DOHH2 (cell line): ENCODE results near the gene SLC25A25.

Source experiments
- H3F3A ChIP-seq: fragments of 200-600 bp; sonication (generic), shearing (Covaris generic); 2 replicates; pipeline ENCODE4 v1.6.0; 2016; ENCODE audit warnings: antibody characterized with exemption, mild to moderate bottlenecking; ENCODE audit not compliant: control insufficient read depth, insufficient read depth
- H3K27ac ChIP-seq: fragments of 200-600 bp; sonication (generic); 2 replicates; pipeline ENCODE4 v1.5.1; 2014; ENCODE audit warnings: low read depth, mild to moderate bottlenecking, low read length, moderate library complexity
- H3K27me3 ChIP-seq: fragments of 200-600 bp; sonication (generic); 2 replicates; pipeline ENCODE4 v1.6.1; 2014; ENCODE audit warnings: mild to moderate bottlenecking, low read length, mixed read lengths; ENCODE audit not compliant: control insufficient read depth
- H3K36me3 ChIP-seq: fragments of 200-600 bp; sonication (generic); 2 replicates; pipeline ENCODE4 v1.6.1; 2014; ENCODE audit warnings: mild to moderate bottlenecking, low read length, moderate library complexity, mixed read lengths; ENCODE audit not compliant: control insufficient read depth
- H3K4me1 ChIP-seq: fragments of 200-600 bp; sonication (generic); 2 replicates; pipeline ENCODE4 v1.6.1; 2014; ENCODE audit warnings: mild to moderate bottlenecking, low read length, mixed read lengths; ENCODE audit not compliant: control insufficient read depth
- H3K4me2 ChIP-seq: fragments of 200-600 bp; sonication (generic); 2 replicates; pipeline ENCODE4 v1.6.0; 2014; ENCODE audit warnings: mild to moderate bottlenecking, low read length, moderate library complexity
- H3K4me3 ChIP-seq: fragments of 200-600 bp; sonication (generic); 2 replicates; pipeline ENCODE4 v1.5.1; 2014; ENCODE audit warnings: mild to moderate bottlenecking, low read length, mixed read lengths
- H3K79me2 ChIP-seq: fragments of 200-600 bp; sonication (generic); 2 replicates; pipeline ENCODE4 v1.6.1; 2014; ENCODE audit warnings: mild to moderate bottlenecking, low read length, mixed read lengths; ENCODE audit not compliant: control insufficient read depth
- H3K9me2 ChIP-seq: fragments of 200-600 bp; sonication (generic); replicated peaks from 2 replicates; pipeline ENCODE4 v1.6.1; 2014; ENCODE audit warnings: mild to moderate bottlenecking, low read length, mixed read lengths; ENCODE audit not compliant: control insufficient read depth
- H3K9me3 ChIP-seq: fragments of 200-600 bp; sonication (generic); 2 replicates; pipeline ENCODE4 v1.6.1; 2014; ENCODE audit warnings: antibody characterized with exemption, low read length, mixed read lengths; ENCODE audit not compliant: control insufficient read depth, insufficient read depth
- H4K20me1 ChIP-seq: fragments of 200-600 bp; sonication (generic); 2 replicates; pipeline ENCODE4 v1.6.0; 2014; ENCODE audit warnings: low read depth, mild to moderate bottlenecking, antibody characterized with exemption, low read length, moderate library complexity; ENCODE audit not compliant: control insufficient read depth, insufficient read depth
- CTCF ChIP-seq: fragments of 200-600 bp; sonication (generic); IDR thresholded peaks from one replicate; pipeline ENCODE4 v1.5.1; 2014; ENCODE audit warnings: antibody characterized with exemption, mild to moderate bottlenecking, low read depth, low read length; ENCODE audit not compliant: poor library complexity, severe bottlenecking
- EZH2phosphoT487 ChIP-seq: fragments of 200-600 bp; sonication (generic); IDR thresholded peaks from 2 replicates; pipeline ENCODE4 v1.6.1; 2017; ENCODE audit warnings: borderline replicate concordance, mild to moderate bottlenecking, antibody characterized with exemption, low read length, moderate library complexity, mixed read lengths

Gene SLC25A25

GRCh38 chr9:128055344-128056040, 12.5 kb upstream of the SLC25A25 start:
- H3K4me1 ChIP-seq = peaks cover 14% of the 10 kb centered on the region
- H3K27ac ChIP-seq = no peak overlapping the region
- no peaks in the 10 kb centered on the region for H3K36me3 ChIP-seq
- no peaks in the 10 kb centered on the region for H3K79me2 ChIP-seq
- H3K4me3 ChIP-seq = no peak overlapping the region
- H3K9me3 ChIP-seq = no peaks in the 10 kb centered on the region
- TF ChIP-seq EZH2phosphoT487 = no peak
- TF ChIP-seq CTCF = no peak
- no peak overlapping the region for H3K4me2 ChIP-seq
- no peaks in the 10 kb centered on the region; the same call in 1 of the 2 replicates for H3K27me3 ChIP-seq
- no peaks in the 10 kb centered on the region for H3K9me2 ChIP-seq
- H3F3A ChIP-seq = no peaks in the 10 kb centered on the region
- H4K20me1 ChIP-seq = no peaks in the 10 kb centered on the region

GRCh38 chr9:128056086-128056485, 11.9 kb upstream of the SLC25A25 start:
- H3K27ac ChIP-seq = no peak overlapping the region
- H3F3A ChIP-seq = no peaks in the 10 kb centered on the region
- H3K9me3 ChIP-seq = no peaks in the 10 kb centered on the region
- H3K4me2 ChIP-seq = no peak overlapping the region
- TF ChIP-seq CTCF (no peak), EZH2phosphoT487 (no peak)
- H3K27me3 ChIP-seq = no peaks in the 10 kb centered on the region; the same call in 1 of the 2 replicates
- no peaks in the 10 kb centered on the region for H3K36me3 ChIP-seq
- H3K79me2 ChIP-seq = no peaks in the 10 kb centered on the region
- no peaks in the 10 kb centered on the region for H4K20me1 ChIP-seq
- no peaks in the 10 kb centered on the region for H3K9me2 ChIP-seq
- peaks cover 15% of the 10 kb centered on the region for H3K4me1 ChIP-seq
- no peak overlapping the region for H3K4me3 ChIP-seq

GRCh38 chr9:128056887-128057723, 10.9 kb upstream of the SLC25A25 start:
- Histone ChIP-seq H3K36me3 (peaks cover 6% of the 10 kb centered on the region), H3K9me2 (no peaks in the 10 kb centered on the region), H3F3A (no peaks in the 10 kb centered on the region), H3K79me2 (no peaks in the 10 kb centered on the region), H3K27ac (no peak overlapping the region), H3K27me3 (no peaks in the 10 kb centered on the region; the same call in 1 of the 2 replicates), H4K20me1 (no peaks in the 10 kb centered on the region), H3K4me1 (peaks cover 14% of the 10 kb centered on the region), H3K9me3 (no peaks in the 10 kb centered on the region), H3K4me3 (no peak overlapping the region), H3K4me2 (no peak overlapping the region)
- TF ChIP-seq CTCF (no peak), EZH2phosphoT487 (no peak)
